ENCODE results near the gene SLC7A5.
A peak's percentile ranks its signal among the peaks of the same experiment; 100 is the strongest.
"Not testable (repeated sequence)": the region's sequence is repeated elsewhere in the genome, so short reads cannot be mapped to it uniquely, and the experiment has no call there.

Gene SLC7A5

GRCh38 chr16:87831421-87832136 lies 37.7 kb downstream of the SLC7A5 start:
- DNase-seq = no peak

DNA sequence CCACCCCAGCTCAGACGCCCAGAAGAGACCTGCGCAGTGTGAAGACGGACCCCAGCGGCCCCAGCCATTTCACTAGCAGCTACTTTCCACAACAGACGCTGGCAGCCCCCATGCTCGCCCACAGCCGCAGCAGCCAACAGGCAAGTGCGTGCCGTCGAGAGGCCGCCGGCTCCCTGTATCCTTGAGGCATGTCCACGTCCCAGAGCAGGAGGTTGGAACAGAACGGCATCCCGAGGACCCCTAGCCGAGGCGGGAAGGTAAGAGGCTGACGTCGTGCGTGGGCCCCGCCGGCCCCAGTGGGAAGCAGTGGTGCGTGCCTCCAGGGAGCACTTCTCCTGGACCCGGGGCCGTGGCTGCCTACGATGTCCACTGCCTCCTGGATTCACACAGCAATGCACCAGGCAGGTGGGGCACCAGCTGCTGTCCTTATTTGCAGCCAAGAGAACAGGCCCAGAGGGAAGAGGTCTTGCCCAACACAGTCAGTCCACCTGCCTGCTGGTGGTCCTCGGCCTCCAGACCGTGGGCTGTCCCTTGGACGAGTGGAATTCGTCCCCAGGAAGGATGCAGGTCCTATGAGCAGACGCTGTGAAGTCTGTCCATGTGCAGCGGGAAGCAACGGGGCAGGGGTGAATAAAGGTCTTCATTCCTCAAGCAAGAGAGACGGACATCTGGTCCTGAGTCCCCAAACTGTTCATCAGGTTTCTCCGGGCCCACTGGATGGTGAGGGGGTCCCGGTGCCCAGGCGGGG lies 38.5 kb downstream of the SLC7A5 start:
- no peak for DNase-seq

DNA sequence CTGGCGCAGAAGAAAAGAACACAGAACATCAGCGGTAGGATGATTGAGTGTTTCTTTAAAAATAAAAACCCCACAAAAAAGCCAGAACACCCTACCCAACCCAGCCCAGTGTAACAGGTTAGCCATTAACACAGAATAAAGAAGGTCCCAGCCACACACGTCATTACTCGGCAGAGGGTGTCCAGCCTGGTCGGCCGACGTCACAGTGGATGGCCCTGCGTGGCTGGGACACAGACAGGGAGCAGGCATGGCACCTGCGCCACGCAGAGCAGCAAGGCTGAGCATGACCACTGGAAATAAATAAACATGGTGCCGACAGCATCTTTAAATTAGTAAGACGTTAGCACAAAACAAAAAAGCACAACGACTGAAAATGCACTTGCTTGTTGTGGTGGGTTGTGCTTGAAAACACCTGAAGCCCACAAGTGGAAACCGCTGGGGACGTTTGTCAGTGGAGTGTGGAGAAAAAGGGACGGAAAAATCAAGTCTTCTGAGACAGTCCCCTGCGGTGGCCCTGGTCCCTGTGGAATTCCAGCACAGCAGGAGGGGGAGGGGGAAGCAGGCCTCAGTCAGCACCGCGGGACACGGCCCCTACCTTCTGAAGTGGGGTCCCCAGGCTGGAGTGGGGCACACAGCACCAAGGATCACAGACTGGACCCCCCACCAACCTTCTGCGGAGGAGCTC lies 39.2 kb downstream of the SLC7A5 start:
- DNase-seq = no peak

DNA sequence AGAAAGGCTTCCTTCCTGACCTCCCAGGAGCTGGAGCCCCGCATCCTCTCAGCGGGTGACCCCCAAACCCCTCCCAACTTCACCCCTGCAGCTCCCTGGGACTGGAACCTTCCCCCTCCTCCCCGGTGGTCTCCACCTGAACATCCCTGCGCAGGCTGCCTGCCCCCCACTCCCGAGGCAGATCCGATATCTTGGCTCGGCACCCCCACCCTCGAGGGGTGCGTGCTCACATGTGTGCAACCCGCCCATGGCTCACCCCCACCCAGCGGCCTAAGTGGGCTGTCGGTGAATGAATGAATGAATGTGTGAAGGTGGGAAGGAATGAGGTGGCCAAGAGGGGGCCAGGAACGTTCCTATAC lies 39.7 kb downstream of the SLC7A5 start:
- DNase-seq = no peak

DNA sequence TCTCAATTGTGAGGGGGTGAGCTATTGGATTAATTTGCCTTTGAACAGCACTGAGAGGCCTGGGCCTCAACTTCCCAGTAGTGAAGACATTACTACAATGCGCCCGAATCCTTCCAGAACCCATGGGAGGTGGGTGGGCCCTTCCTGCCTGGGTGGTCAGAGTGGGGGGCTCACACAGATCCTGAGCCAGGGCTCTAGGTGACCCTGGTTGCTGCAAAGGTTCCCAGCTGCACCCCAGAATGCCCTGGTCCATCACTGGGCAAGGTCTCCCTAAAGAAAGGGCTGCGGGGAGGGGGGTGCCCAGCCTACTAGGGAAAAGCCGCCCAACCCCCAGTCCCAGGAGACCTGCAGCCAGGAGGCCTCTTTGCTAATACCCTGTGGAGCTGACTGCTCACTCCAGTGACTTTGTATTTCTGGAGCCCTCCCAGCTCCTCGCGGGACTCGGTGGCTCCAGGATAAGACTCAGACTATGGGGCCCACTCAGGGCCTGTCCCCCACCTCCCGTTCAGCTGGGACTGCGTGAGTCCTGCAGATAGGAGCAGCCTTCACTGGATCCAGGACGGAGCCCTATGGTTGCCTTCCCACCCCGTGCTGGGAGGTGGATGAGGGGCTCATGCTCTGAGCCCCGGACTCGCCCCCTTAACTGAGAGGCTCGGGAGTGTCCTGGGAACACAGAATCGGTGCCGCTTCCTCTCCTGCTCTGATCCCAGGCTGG lies 40.2 kb downstream of the SLC7A5 start:
- peak; percentile 51 for DNase-seq

- peak; percentile 28 for DNase-seq
Measured at GRCh38 chr16:87828071-87828906, 41.0 kb downstream of the SLC7A5 start.

- not testable (repeated sequence) for DNase-seq
Measured at GRCh38 chr16:87827588-87827915, 41.8 kb downstream of the SLC7A5 start.

- no peak for DNase-seq
Measured at GRCh38 chr16:87826798-87827587, 42.3 kb downstream of the SLC7A5 start.

GRCh38 chr16:87826407-87826797 lies 42.9 kb downstream of the SLC7A5 start:
- not testable (repeated sequence) for DNase-seq

DNA sequence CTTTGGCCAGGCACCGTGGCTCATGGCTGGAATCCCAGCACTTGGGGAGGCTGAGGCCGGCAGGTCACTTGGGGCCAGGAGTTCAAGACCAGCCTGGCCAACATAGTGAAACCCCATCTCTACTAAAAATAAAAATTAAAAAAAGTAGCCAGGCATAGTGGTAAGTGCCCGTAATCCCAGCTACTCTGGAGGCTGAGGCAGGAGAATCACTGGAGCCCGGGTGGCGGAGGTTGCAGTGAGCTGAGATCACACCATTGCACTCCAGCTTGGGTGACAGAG lies 43.5 kb downstream of the SLC7A5 start:
- DNase-seq = not testable (repeated sequence)

GRCh38 chr16:87824991-87825841 lies 44.1 kb downstream of the SLC7A5 start:
- DNase-seq = no peak

DNA sequence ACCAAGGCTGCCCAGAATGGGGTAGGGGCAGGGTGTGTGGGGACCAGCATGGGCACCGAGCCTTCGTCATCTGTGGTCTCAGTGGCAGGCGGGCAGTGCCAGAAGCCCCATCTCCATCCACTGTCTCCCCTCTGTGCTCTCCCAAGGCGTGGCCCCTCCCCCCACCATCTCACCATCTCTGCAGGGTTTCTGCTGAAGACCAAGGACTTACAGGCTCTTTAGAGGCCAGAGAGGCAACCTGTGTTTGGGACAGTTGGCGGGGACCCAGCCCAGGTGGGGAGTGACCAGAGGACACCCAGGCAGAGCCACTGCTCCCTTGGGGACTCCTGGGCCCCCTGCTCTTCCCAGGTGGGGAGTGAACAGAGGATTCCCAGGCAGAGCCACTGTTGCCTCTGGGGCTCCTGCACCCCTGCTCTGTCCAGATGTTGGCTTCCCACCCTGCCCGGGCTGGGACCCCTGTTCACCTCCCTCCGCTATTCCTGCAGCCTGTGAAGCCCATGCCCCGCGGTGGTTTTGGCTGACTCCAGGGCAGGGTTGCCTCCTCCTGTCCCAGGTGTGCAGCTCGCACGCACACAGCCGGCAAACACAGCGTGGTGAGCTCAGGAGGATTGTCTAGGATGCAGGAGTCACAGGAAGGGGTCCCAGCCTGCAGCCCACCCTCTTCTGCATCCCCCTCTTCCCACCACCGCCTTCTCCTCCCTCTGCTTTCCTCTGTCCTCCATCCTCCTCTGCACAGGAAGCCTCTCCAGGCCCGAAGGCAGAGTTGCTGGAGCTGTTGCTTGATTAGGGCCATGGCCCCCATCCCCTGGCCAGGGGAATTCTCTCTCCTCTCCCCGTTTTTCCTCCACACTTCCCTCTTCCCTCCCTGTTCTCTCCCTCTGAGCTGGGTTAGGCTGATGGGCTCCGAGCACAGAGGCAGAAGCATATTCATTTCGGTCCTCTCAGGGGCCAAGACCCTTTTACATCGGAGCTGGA lies 45.0 kb downstream of the SLC7A5 start:
- no peak for DNase-seq

- no peak for DNase-seq
Measured at GRCh38 chr16:87823181-87823929, 46.0 kb downstream of the SLC7A5 start.

- DNase-seq = no peak
Measured at GRCh38 chr16:87822108-87822970, 47.0 kb downstream of the SLC7A5 start.

GRCh38 chr16:87821376-87822107 lies 47.8 kb downstream of the SLC7A5 start:
- no peak for DNase-seq

DNA sequence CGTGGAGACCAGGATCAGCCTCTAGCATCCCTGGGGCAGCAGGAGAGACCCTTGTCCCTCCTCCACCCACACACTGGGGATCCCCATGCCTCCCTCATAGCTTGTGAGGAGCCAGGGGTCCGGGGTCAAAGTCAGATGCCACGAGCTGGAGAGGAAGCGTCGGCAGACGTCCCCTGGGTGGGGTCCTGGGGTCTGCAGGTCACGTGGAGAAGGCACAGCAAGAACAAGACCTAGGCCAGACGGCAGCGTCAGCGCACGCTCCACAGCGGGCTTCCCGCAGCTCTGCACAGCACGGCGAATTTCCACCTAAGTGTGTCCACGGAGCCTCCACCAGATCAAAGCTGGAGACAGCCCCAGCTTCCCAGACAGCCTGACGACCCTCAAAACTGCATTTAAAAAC lies 49.3 kb downstream of the SLC7A5 start:
- DNase-seq = no peak

GRCh38 chr16:87819282-87819681 lies 50.0 kb downstream of the SLC7A5 start:
- no peak for DNase-seq

Data from NCI-H2107 (cell line).